Calu3 (cell line): ENCODE results near the gene SOX21. TPM values are rescaled to one million over a fixed set of nuclear protein-coding genes. Genes with fewer than 3 reads are reported as not detected.

Source experiments
- BruUV-seq: library from RNA; stranded (reverse); fragments of 400-500 nt; replicated peaks from 2 replicates; lab custom pipeline; 2021; lab: Mats Ljungman, UMichigan
- CTCF ChIA-PET: fragments of 300-600 bp; sonication (Branson Sonifier 250); formaldehyde crosslinking; loops from one replicate; lab custom pipeline; 2022; ENCODE audit warnings: antibody characterized with exemption; lab: Charles Lee
- DNase-seq: peaks from one replicate; pipeline ENCODE4 v3.0.0; 2022
- H3K27ac Mint-ChIP-seq: one replicate; pipeline ENCODE4 v1.8.0; 2022; ENCODE audit warnings: mixed read lengths; ENCODE audit not compliant: unreplicated experiment
- H3K27me3 Mint-ChIP-seq: one replicate; pipeline ENCODE4 v1.8.0; 2022; ENCODE audit warnings: mixed read lengths; ENCODE audit not compliant: unreplicated experiment
- H3K36me3 Mint-ChIP-seq: one replicate; pipeline ENCODE4 v1.8.0; 2022; ENCODE audit warnings: mild to moderate bottlenecking, moderate library complexity, mixed read lengths; ENCODE audit not compliant: insufficient read depth, unreplicated experiment
- H3K4me1 Mint-ChIP-seq: one replicate; pipeline ENCODE4 v1.8.0; 2022; ENCODE audit warnings: mild to moderate bottlenecking, low read depth, mixed read lengths; ENCODE audit not compliant: unreplicated experiment
- H3K4me3 Mint-ChIP-seq: one replicate; pipeline ENCODE4 v1.8.0; 2022; ENCODE audit warnings: mild to moderate bottlenecking, low read depth, moderate library complexity, mixed read lengths; ENCODE audit not compliant: unreplicated experiment
- H3K9me3 Mint-ChIP-seq: one replicate; pipeline ENCODE4 v1.8.0; 2022; ENCODE audit warnings: low read depth, mixed read lengths; ENCODE audit not compliant: unreplicated experiment
- CTCF ChIP-seq: fragments of 200-600 bp; IDR thresholded peaks from one replicate; pipeline ENCODE4 v1.8.0; 2022; ENCODE audit warnings: antibody characterized with exemption; ENCODE audit not compliant: unreplicated experiment
- intact Hi-C: fragments of 100-400 bp; cut with micrococcal nuclease; formaldehyde crosslinking; loops from one replicate; pipeline ENCODE4 v1.10.0; 2022; ENCODE audit not compliant: unreplicated experiment
- total RNA-seq: library from RNA; stranded (reverse); gene quantifications from 2 replicates; pipeline ENCODE4 v1.2.3, GENCODE V29; 2022

The SOX21 gene
- total RNA-seq, 1 experiment from 2014 or later: not detected

- no peaks in the 10 kb centered on the region for H3K4me1 Mint-ChIP-seq
- no peak for TF ChIP-seq CTCF
- CTCF ChIA-PET: no interaction called here
- H3K27me3 Mint-ChIP-seq: peaks cover 27% of the 10 kb centered on the region
- H3K36me3 Mint-ChIP-seq: no peaks in the 10 kb centered on the region
- H3K9me3 Mint-ChIP-seq: no peaks in the 10 kb centered on the region
- BruUV-seq: no TSS peak
- DNase-seq: no peak
- no peak overlapping the region for H3K4me3 Mint-ChIP-seq
- H3K27ac Mint-ChIP-seq: no peak overlapping the region
- intact Hi-C loops: no loop called here
Measured at GRCh38 chr13:94707400-94708021, 4.8 kb downstream of the SOX21 start.

- DNase-seq: no peak
- Mint-ChIP-seq H3K36me3 (no peaks in the 10 kb centered on the region), H3K4me1 (no peaks in the 10 kb centered on the region), H3K27me3 (peaks cover 27% of the 10 kb centered on the region), H3K4me3 (no peak overlapping the region), H3K27ac (no peak overlapping the region), H3K9me3 (no peaks in the 10 kb centered on the region)
- CTCF ChIA-PET: no interaction called here
- no TSS peak for BruUV-seq
- intact Hi-C loops: no loop called here
- no peak for TF ChIP-seq CTCF
Measured at GRCh38 chr13:94706843-94707399, 5.4 kb downstream of the SOX21 start.

- no peaks in the 10 kb centered on the region for H3K36me3 Mint-ChIP-seq
- no peak for TF ChIP-seq CTCF
- no peaks in the 10 kb centered on the region for H3K4me1 Mint-ChIP-seq
- DNase-seq: no peak
- intact Hi-C loops: no loop called here
- CTCF ChIA-PET: no interaction called here
- no peak overlapping the region for H3K4me3 Mint-ChIP-seq
- no TSS peak for BruUV-seq
- H3K27ac Mint-ChIP-seq: no peak overlapping the region
- no peaks in the 10 kb centered on the region for H3K9me3 Mint-ChIP-seq
- H3K27me3 Mint-ChIP-seq: peaks cover 27% of the 10 kb centered on the region
Measured at GRCh38 chr13:94706101-94706842, 6.1 kb downstream of the SOX21 start.

- Mint-ChIP-seq H3K27ac (no peak overlapping the region), H3K4me3 (no peak overlapping the region), H3K9me3 (no peaks in the 10 kb centered on the region), H3K4me1 (no peaks in the 10 kb centered on the region), H3K27me3 (peaks cover 32% of the 10 kb centered on the region), H3K36me3 (no peaks in the 10 kb centered on the region)
- CTCF ChIA-PET: no interaction called here
- intact Hi-C loops: no loop called here
- no TSS peak for BruUV-seq
- TF ChIP-seq CTCF: no peak
- no peak for DNase-seq
Measured at GRCh38 chr13:94705081-94706030, 7.0 kb downstream of the SOX21 start.
